ENCODE results near the gene EPHB1. TPM values are rescaled to one million over a fixed set of nuclear protein-coding genes. Genes with fewer than 3 reads are reported as not detected.

EPHB1 gene
- polyA plus RNA-seq, 4 donors: 0.65 to 1.0 TPM; not detected in 2

DNA sequence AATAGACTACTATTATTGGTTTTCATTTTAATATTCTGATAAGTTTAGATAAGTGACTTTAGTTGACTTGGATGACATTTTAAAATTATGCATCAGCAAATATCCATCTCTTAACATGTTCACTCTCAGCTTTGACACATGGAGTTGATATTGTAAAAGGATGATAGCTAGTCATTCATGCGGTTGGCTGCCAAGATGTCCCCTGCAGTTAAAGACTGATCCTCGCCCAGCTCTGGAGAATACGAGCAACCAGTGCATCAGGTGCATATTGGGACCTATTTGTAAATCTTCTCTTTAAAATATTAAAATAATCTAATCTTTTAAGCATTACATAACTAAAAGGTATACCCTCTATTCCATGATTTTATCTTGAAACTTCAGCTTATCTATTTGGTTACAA, 41.9 kb downstream of the EPHB1 start:
- no peak for DNase-seq
- no peaks in the 10 kb centered on the region for H3K9me3 ChIP-seq (ENCODE audit: control insufficient read depth in 2 of 2, insufficient read depth in 1 of 2, low read depth in 1 of 2, low read length in 1 of 2)
- no peaks in the 10 kb centered on the region for H3K4me1 ChIP-seq (ENCODE audit: control insufficient read depth in 3 of 3, insufficient read depth in 2 of 3, low read depth in 1 of 3, low read length in 2 of 3)
- WGBS, 3 donors: 84 to 92% (median 86%) methylated on average over 3 of the region's 3 CpGs
- no peaks in the 10 kb centered on the region for H3K27me3 ChIP-seq (ENCODE audit: control insufficient read depth in 3 of 3, insufficient read depth in 3 of 3, low read length in 3 of 3)
- no peaks in the 10 kb centered on the region for H3K36me3 ChIP-seq (ENCODE audit: control insufficient read depth in 3 of 3, insufficient read depth in 2 of 3, low read depth in 1 of 3, low read length in 3 of 3)
- no peak for FAIRE-seq
- no peak overlapping the region for H3K27ac ChIP-seq (ENCODE audit: low read depth in 1 of 3, low read length in 2 of 3)
- no peak overlapping the region for H3K4me3 ChIP-seq (ENCODE audit: low read depth in 1 of 3, low read length in 3 of 3)

- peaks cover 0 to 6% of the 10 kb centered on the region in 2 donors for H3K9me3 ChIP-seq (ENCODE audit: control insufficient read depth in 2 of 2, insufficient read depth in 1 of 2, low read depth in 1 of 2, low read length in 1 of 2)
- no peaks in the 10 kb centered on the region for H3K27me3 ChIP-seq (ENCODE audit: control insufficient read depth in 3 of 3, insufficient read depth in 3 of 3, low read length in 3 of 3)
- H3K36me3 ChIP-seq (ENCODE audit: control insufficient read depth in 3 of 3, insufficient read depth in 2 of 3, low read depth in 1 of 3, low read length in 3 of 3): no peaks in the 10 kb centered on the region
- H3K4me3 ChIP-seq (ENCODE audit: low read depth in 1 of 3, low read length in 3 of 3): no peak overlapping the region
- no peaks in the 10 kb centered on the region for H3K4me1 ChIP-seq (ENCODE audit: control insufficient read depth in 3 of 3, insufficient read depth in 2 of 3, low read depth in 1 of 3, low read length in 2 of 3)
- DNase-seq: peak in 1 of 2 donors; percentile 32
- no peak overlapping the region for H3K27ac ChIP-seq (ENCODE audit: low read depth in 1 of 3, low read length in 2 of 3)
- no peak for FAIRE-seq
- WGBS, 3 donors: 64 to 72% (median 69%) methylated on average over 2 of the region's 2 CpGs
Measured at GRCh38 chr3:134838599-134838998, 43.5 kb downstream of the EPHB1 start.

DNA sequence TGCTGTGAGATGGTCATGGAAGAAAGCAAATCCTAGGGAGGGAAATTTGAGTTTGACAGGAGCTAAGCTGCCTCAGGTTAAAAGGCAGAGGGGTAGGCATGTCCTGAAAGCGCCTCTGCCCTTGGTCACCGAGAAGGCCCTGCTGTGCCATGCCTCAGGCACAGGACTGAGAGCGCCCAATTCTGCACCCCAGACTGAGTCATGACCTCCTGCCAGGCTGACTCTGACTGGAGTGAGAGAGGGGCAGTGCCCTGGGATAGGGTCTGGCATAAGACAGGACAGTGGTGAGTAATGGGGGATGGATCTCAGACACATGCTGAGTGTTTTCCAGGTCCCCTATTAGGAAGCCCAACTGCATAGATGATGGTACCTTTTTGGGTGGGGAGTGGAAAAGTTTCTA, 44.4 kb downstream of the EPHB1 start:
- DNase-seq (no peak), FAIRE-seq (no peak)
- no peak overlapping the region for H3K27ac ChIP-seq (ENCODE audit: low read depth in 1 of 3, low read length in 2 of 3)
- no peak overlapping the region for H3K4me3 ChIP-seq (ENCODE audit: low read depth in 1 of 3, low read length in 3 of 3)
- no peaks in the 10 kb centered on the region for H3K36me3 ChIP-seq (ENCODE audit: control insufficient read depth in 3 of 3, insufficient read depth in 2 of 3, low read depth in 1 of 3, low read length in 3 of 3)
- no peaks in the 10 kb centered on the region for H3K27me3 ChIP-seq (ENCODE audit: control insufficient read depth in 3 of 3, insufficient read depth in 3 of 3, low read length in 3 of 3)
- WGBS, 3 donors: 92 to 96% (median 96%) methylated on average over 3 of the region's 3 CpGs
- H3K9me3 ChIP-seq (ENCODE audit: control insufficient read depth in 2 of 2, insufficient read depth in 1 of 2, low read depth in 1 of 2, low read length in 1 of 2): peaks cover 0 to 10% of the 10 kb centered on the region in 2 donors
- H3K4me1 ChIP-seq (ENCODE audit: control insufficient read depth in 3 of 3, insufficient read depth in 2 of 3, low read depth in 1 of 3, low read length in 2 of 3): no peaks in the 10 kb centered on the region

DNA sequence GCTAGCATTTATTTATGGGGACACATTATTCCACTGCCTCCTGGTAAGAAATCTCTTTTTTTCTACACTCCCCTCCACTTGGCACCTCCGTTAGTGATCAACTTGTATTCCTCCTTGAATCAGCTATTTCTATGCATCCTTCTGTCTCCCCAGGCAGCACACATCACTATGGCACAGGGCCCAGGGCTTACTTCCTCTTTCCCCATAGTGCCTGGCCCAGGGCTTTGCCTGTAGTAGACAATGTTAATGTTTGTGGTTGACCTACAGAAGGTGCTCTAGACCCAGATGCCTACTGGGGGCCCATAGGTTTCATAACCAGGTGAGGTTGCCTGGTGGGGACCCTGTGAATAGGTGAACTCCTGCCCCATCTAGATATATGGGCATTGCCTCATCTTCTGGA, 44.9 kb downstream of the EPHB1 start:
- H3K4me1 ChIP-seq (ENCODE audit: control insufficient read depth in 3 of 3, insufficient read depth in 2 of 3, low read depth in 1 of 3, low read length in 2 of 3): no peaks in the 10 kb centered on the region
- H3K36me3 ChIP-seq (ENCODE audit: control insufficient read depth in 3 of 3, insufficient read depth in 2 of 3, low read depth in 1 of 3, low read length in 3 of 3): no peaks in the 10 kb centered on the region
- 56 to 65% (median 64%) methylated on average over 1 of the region's 1 CpG for WGBS, 3 donors
- no peak overlapping the region for H3K27ac ChIP-seq (ENCODE audit: low read depth in 1 of 3, low read length in 2 of 3)
- H3K9me3 ChIP-seq (ENCODE audit: control insufficient read depth in 2 of 2, insufficient read depth in 1 of 2, low read depth in 1 of 2, low read length in 1 of 2): peaks cover 0 to 11% of the 10 kb centered on the region in 2 donors
- FAIRE-seq (no peak), DNase-seq (no peak)
- no peaks in the 10 kb centered on the region for H3K27me3 ChIP-seq (ENCODE audit: control insufficient read depth in 3 of 3, insufficient read depth in 3 of 3, low read length in 3 of 3)
- no peak overlapping the region for H3K4me3 ChIP-seq (ENCODE audit: low read depth in 1 of 3, low read length in 3 of 3)

GRCh38 chr3:134840459-134840858, 45.4 kb downstream of the EPHB1 start:
- FAIRE-seq: no peak
- no peak for DNase-seq
- no peaks in the 10 kb centered on the region for H3K27me3 ChIP-seq (ENCODE audit: control insufficient read depth in 3 of 3, insufficient read depth in 3 of 3, low read length in 3 of 3)
- no peaks in the 10 kb centered on the region for H3K36me3 ChIP-seq (ENCODE audit: control insufficient read depth in 3 of 3, insufficient read depth in 2 of 3, low read depth in 1 of 3, low read length in 3 of 3)
- no peak overlapping the region for H3K27ac ChIP-seq (ENCODE audit: low read depth in 1 of 3, low read length in 2 of 3)
- peaks cover 0 to 11% of the 10 kb centered on the region in 2 donors for H3K9me3 ChIP-seq (ENCODE audit: control insufficient read depth in 2 of 2, insufficient read depth in 1 of 2, low read depth in 1 of 2, low read length in 1 of 2)
- H3K4me3 ChIP-seq (ENCODE audit: low read depth in 1 of 3, low read length in 3 of 3): no peak overlapping the region
- H3K4me1 ChIP-seq (ENCODE audit: control insufficient read depth in 3 of 3, insufficient read depth in 2 of 3, low read depth in 1 of 3, low read length in 2 of 3): no peaks in the 10 kb centered on the region
- 45 to 73% (median 46%) methylated on average over 2 of the region's 2 CpGs for WGBS, 3 donors

- H3K9me3 ChIP-seq (ENCODE audit: control insufficient read depth in 2 of 2, insufficient read depth in 1 of 2, low read depth in 1 of 2, low read length in 1 of 2): peaks cover 0 to 11% of the 10 kb centered on the region in 2 donors
- DNase-seq: no peak
- peaks cover 0 to 4% (median 0%) of the 10 kb centered on the region in 3 donors for H3K4me1 ChIP-seq (ENCODE audit: control insufficient read depth in 3 of 3, insufficient read depth in 2 of 3, low read depth in 1 of 3, low read length in 2 of 3)
- no peak for FAIRE-seq
- H3K27ac ChIP-seq (ENCODE audit: low read depth in 1 of 3, low read length in 2 of 3): no peak overlapping the region
- H3K36me3 ChIP-seq (ENCODE audit: control insufficient read depth in 3 of 3, insufficient read depth in 2 of 3, low read depth in 1 of 3, low read length in 3 of 3): no peaks in the 10 kb centered on the region
- H3K4me3 ChIP-seq (ENCODE audit: low read depth in 1 of 3, low read length in 3 of 3): no peak overlapping the region
- H3K27me3 ChIP-seq (ENCODE audit: control insufficient read depth in 3 of 3, insufficient read depth in 3 of 3, low read length in 3 of 3): no peaks in the 10 kb centered on the region
- 83 to 90% (median 84%) methylated on average over 9 of the region's 9 CpGs for WGBS, 3 donors
Measured at GRCh38 chr3:134846084-134846483, 51.0 kb downstream of the EPHB1 start.

- peaks cover 0 to 4% (median 0%) of the 10 kb centered on the region in 3 donors for H3K4me1 ChIP-seq (ENCODE audit: control insufficient read depth in 3 of 3, insufficient read depth in 2 of 3, low read depth in 1 of 3, low read length in 2 of 3)
- DNase-seq (peak; percentile 39 to 46), FAIRE-seq (no peak)
- WGBS, 3 donors: 10 to 37% (median 28%) methylated on average over 10 of the region's 10 CpGs
- no peaks in the 10 kb centered on the region for H3K36me3 ChIP-seq (ENCODE audit: control insufficient read depth in 3 of 3, insufficient read depth in 2 of 3, low read depth in 1 of 3, low read length in 3 of 3)
- no peak overlapping the region for H3K27ac ChIP-seq (ENCODE audit: low read depth in 1 of 3, low read length in 2 of 3)
- no peak overlapping the region for H3K4me3 ChIP-seq (ENCODE audit: low read depth in 1 of 3, low read length in 3 of 3)
- H3K9me3 ChIP-seq (ENCODE audit: control insufficient read depth in 2 of 2, insufficient read depth in 1 of 2, low read depth in 1 of 2, low read length in 1 of 2): peaks cover 0 to 11% of the 10 kb centered on the region in 2 donors
- no peaks in the 10 kb centered on the region for H3K27me3 ChIP-seq (ENCODE audit: control insufficient read depth in 3 of 3, insufficient read depth in 3 of 3, low read length in 3 of 3)
Measured at GRCh38 chr3:134846911-134847317, 51.9 kb downstream of the EPHB1 start.

DNA sequence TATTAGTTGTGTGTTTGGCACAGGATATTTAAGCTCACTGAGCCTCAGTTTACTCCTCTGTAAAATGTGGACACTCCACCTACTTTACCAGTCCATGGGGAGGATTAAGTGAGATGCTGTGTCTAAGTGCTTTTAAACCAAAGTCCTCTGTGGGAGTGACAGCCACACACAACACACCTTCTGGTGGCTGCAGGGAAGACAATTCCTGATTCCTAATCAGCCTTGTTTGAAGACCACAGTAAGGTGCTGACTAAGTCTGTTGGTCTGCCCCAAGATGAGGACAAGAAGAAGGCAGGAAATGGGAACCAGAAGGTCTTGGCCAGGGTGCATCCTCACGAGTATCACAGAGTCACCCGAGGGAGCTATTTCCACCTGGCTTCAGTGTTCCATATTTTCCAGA, 52.3 kb downstream of the EPHB1 start:
- no peak overlapping the region for H3K27ac ChIP-seq (ENCODE audit: low read depth in 1 of 3, low read length in 2 of 3)
- H3K36me3 ChIP-seq (ENCODE audit: control insufficient read depth in 3 of 3, insufficient read depth in 2 of 3, low read depth in 1 of 3, low read length in 3 of 3): no peaks in the 10 kb centered on the region
- H3K9me3 ChIP-seq (ENCODE audit: control insufficient read depth in 2 of 2, insufficient read depth in 1 of 2, low read depth in 1 of 2, low read length in 1 of 2): peaks cover 0 to 8% of the 10 kb centered on the region in 2 donors
- no peak overlapping the region for H3K4me3 ChIP-seq (ENCODE audit: low read depth in 1 of 3, low read length in 3 of 3)
- 62 to 70% (median 64%) methylated on average over 2 of the region's 2 CpGs for WGBS, 3 donors
- FAIRE-seq (no peak), DNase-seq (no peak)
- peaks cover 0 to 4% (median 0%) of the 10 kb centered on the region in 3 donors for H3K4me1 ChIP-seq (ENCODE audit: control insufficient read depth in 3 of 3, insufficient read depth in 2 of 3, low read depth in 1 of 3, low read length in 2 of 3)
- H3K27me3 ChIP-seq (ENCODE audit: control insufficient read depth in 3 of 3, insufficient read depth in 3 of 3, low read length in 3 of 3): no peaks in the 10 kb centered on the region

DNA sequence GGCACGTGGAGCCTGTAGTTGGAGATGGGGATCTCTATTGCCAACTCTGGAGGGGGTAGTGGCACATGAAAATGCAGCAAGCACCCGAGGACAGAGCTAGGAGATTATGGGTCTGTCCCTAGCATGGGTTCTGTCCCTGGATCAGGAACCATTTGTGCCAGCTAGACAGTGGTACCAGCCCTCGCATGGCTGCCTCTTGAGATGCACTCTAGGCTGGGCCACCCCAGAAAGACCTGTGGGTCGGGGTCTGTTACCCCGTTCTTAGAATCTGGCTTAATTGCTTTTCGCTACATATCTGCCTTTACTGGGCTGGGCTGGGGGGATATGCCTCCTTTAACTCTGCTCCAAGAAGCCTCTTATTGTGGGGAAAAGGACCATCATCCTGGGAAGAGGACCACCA, 54.5 kb downstream of the EPHB1 start:
- H3K36me3 ChIP-seq (ENCODE audit: control insufficient read depth in 3 of 3, insufficient read depth in 2 of 3, low read depth in 1 of 3, low read length in 3 of 3): no peaks in the 10 kb centered on the region
- no peaks in the 10 kb centered on the region for H3K27me3 ChIP-seq (ENCODE audit: control insufficient read depth in 3 of 3, insufficient read depth in 3 of 3, low read length in 3 of 3)
- DNase-seq: no peak
- no peak overlapping the region for H3K27ac ChIP-seq (ENCODE audit: low read depth in 1 of 3, low read length in 2 of 3)
- H3K4me1 ChIP-seq (ENCODE audit: control insufficient read depth in 3 of 3, insufficient read depth in 2 of 3, low read depth in 1 of 3, low read length in 2 of 3): peaks cover 0 to 4% (median 0%) of the 10 kb centered on the region in 3 donors
- FAIRE-seq: no peak
- no peak overlapping the region for H3K4me3 ChIP-seq (ENCODE audit: low read depth in 1 of 3, low read length in 3 of 3)
- 86 to 94% (median 89%) methylated on average over 6 of the region's 6 CpGs for WGBS, 3 donors
- no peaks in the 10 kb centered on the region for H3K9me3 ChIP-seq (ENCODE audit: control insufficient read depth in 2 of 2, insufficient read depth in 1 of 2, low read depth in 1 of 2, low read length in 1 of 2)
